ENCODE measurements around the gene BTBD19.
"Not testable (repeated sequence)": the region's sequence is repeated elsewhere in the genome, so short reads cannot be mapped to it uniquely, and the experiment has no call there.

The BTBD19 gene

GRCh38 chr1:44788120-44788860 is 20.0 kb upstream of the BTBD19 start, which contains the start of gene BEST4:
Gene BEST4 (minus strand): TSS chr1:44788170. CDS start chr1:44787705, 465 bp downstream.
- no peak for DNase-seq

- no peak for DNase-seq
These were observed 17.1 kb upstream of the BTBD19 start for GRCh38 chr1:44790968-44791801.

- DNase-seq = no peak
These were observed 15.4 kb upstream of the BTBD19 start for GRCh38 chr1:44792736-44793502.

GRCh38 chr1:44797886-44798285 is 10.4 kb upstream of the BTBD19 start:
- DNase-seq = not testable (repeated sequence)

- DNase-seq = no peak
These were observed 9.6 kb upstream of the BTBD19 start for GRCh38 chr1:44798481-44799365.

GRCh38 chr1:44799770-44800584 is 8.3 kb upstream of the BTBD19 start, which contains the start of gene PLK3:
Gene PLK3 (plus strand): TSS chr1:44800377. CDS start chr1:44800464, 87 bp downstream.
- peak; percentile 98 for DNase-seq

- peak in 1 of 2 experiments; percentile 39 for DNase-seq
These were observed 6.6 kb upstream of the BTBD19 start for GRCh38 chr1:44801491-44802305.

- no peak for DNase-seq
These were observed 5.8 kb upstream of the BTBD19 start for GRCh38 chr1:44802306-44803061.

GRCh38 chr1:44803062-44803311 is 5.3 kb upstream of the BTBD19 start:
- no peak for DNase-seq

- no peak for DNase-seq
These were observed 4.8 kb upstream of the BTBD19 start for GRCh38 chr1:44803312-44804095.

GRCh38 chr1:44805311-44806024 is 2.9 kb upstream of the BTBD19 start:
- no peak for DNase-seq

- no peak for DNase-seq
These were observed 2.2 kb upstream of the BTBD19 start for GRCh38 chr1:44806025-44806703.

GRCh38 chr1:44806704-44807363 is 1.5 kb upstream of the BTBD19 start, which contains the start of gene DYNLT4:
Gene DYNLT4 (minus strand): TSS chr1:44807351. CDS start chr1:44806668, 683 bp downstream.
- no peak for DNase-seq

- peak; percentile 87 to 88 for DNase-seq
These were observed 810 bp upstream of the BTBD19 start for GRCh38 chr1:44807364-44808062.

- peak; percentile 87 to 90 for DNase-seq
These were observed 905 bp downstream of the BTBD19 start for GRCh38 chr1:44808938-44809917.

Measured in activated CD4-positive, alpha-beta T cell treated with anti-CD3 and anti-CD28 coated beads, Interleukin-2, amount 50 U/mL, for 4 hours (primary cell).